Mammary epithelial cell (primary cell): ENCODE measurements around the gene USP9X.

Source experiments
- CTCF ChIP-seq, 2 donors: IDR thresholded peaks in 1 of 2; conservative IDR thresholded peaks in 1 of 2; 2 replicates each; pipeline ENCODE4 v1.5.1; 2011 to 2012; ENCODE audit warnings: inconsistent platforms in 2 of 2, low read length in 2 of 2, mild to moderate bottlenecking in 2 of 2, control low read depth in 1 of 2, low read depth in 1 of 2; ENCODE audit not compliant: insufficient read depth in 1 of 2; ENCODE audit errors: extremely low read depth in 1 of 2
- EZH2 ChIP-seq: IDR thresholded peaks from 2 replicates; pipeline ENCODE4 v1.6.1; 2012; ENCODE audit warnings: low read length, inconsistent platforms, borderline replicate concordance

GRCh38 chrX:41142130-41142910 lies 57.1 kb downstream of the USP9X start:
- TF ChIP-seq CTCF (conservative IDR thresholded peaks at IDR 0.05 in 1 of 2, IDR thresholded peaks at IDR 0.05 in 1 of 2; ENCODE audit: extremely low read depth in 1 of 2, insufficient read depth in 1 of 2, low read depth in 1 of 2, low read length in 2 of 2), result no peak
- no peak for TF ChIP-seq EZH2
